GM08714 (cell line): Measurements from ENCODE around the gene TBC1D12.

Experiments used
- H3K4me3 ChIP-seq: fragments of 200-500 bp; sonication (Bioruptor generic); 2 replicates; pipeline ENCODE4 v1.5.1; 2014; ENCODE audit warnings: mild to moderate bottlenecking, low read length, inconsistent platforms
- ZNF274 ChIP-seq: IDR thresholded peaks from 2 replicates; pipeline ENCODE4 v1.6.1; 2012; ENCODE audit warnings: mild to moderate bottlenecking, low read depth, low read length

TBC1D12 gene

DNA sequence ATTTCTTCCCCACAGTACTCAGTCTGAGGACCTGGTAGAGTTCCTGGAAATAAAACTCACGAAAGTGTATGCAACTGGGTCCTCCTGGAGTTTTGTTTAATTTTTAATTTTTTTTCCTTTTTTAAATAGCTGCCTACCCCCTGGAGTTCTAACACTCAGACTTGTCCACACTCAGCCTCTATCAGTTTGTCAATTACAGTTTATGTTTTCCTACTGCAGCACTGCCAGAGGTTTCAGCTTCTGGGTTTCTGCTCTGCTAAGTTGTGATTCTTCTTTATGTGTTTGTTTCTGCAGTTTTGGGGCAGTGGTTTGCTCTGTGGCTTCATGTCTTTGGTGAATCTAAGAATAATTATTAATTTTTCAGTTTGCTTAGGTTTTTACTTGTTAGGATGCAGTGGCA is 59.2 kb downstream of the TBC1D12 start:
- TF ChIP-seq ZNF274: no peak
- no peak overlapping the region for H3K4me3 ChIP-seq

DNA sequence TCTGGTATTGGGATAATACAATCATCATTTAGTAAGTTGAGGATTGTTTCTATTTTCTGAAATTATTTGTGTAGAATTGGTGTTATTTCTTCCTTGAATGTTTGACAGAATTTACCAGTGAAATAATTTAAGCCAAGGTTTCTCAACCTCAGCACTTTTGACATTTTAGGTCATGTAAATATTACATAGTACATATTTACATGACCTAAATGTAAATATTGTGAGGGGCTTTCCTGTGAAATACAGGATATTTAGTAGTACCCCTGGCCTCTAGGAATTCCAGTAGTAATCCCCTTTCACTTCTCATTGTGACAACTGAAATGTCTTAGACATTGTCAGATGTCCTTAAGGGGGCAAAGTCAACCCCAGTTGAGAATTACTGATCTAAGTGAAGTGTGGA is 59.8 kb downstream of the TBC1D12 start:
- no peak for TF ChIP-seq ZNF274
- H3K4me3 ChIP-seq: no peak overlapping the region

DNA sequence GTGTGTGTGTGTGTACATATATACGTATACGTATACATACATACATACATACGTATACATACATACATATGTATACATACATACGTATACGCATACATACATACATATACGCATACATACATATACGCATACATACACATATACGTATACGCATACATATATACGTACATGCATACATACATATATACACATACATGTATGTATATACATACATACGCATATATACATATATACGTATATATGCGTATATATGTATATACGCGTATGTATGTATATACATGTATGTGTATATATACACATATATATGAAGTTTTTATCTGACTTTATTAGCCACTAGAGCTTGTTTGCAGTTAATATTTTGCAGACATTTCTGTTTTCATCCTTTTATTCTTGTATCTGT is 63.3 kb downstream of the TBC1D12 start:
- H3K4me3 ChIP-seq: no peak overlapping the region
- TF ChIP-seq ZNF274: no peak

DNA sequence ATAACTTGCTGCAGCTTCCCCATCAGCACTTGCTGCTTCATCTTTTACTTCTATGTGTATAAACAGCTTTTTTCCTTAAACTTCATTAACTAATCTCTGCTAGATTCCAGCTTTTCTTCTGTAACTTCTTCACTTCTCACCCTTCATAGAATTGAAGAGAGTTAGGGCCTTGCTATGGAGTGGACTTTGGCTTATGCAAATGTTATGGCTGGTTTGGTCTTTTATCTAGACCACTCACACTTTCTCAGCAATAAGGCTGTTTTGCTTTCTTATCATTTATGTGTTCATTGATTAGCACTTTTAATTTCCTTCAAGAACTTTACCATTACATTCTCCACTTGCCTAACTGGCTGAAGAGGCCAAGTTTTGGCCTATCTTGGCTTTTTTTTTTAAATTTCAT is 79.1 kb downstream of the TBC1D12 start:
- TF ChIP-seq ZNF274: no peak
- H3K4me3 ChIP-seq: no peak overlapping the region

DNA sequence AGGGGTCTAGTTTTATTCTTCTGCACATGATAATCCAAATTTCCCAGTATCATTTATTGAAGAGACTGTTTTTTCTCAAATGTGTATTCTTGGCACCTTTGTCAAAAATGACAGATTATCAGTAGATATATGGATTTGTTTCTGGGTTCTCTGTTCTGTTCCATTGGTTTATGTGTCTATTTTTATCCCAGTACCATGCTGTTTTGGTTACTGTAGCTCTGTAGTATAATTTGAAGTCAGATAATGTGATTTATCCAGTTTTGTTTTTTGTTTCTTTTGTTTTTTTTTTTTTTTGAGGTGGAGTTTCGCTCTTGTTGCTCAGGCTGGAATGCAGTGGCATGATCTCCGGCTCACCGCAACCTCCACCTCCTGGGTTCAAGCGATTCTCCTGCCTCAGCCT is 81.6 kb downstream of the TBC1D12 start:
- no peak for TF ChIP-seq ZNF274
- H3K4me3 ChIP-seq: no peak overlapping the region

DNA sequence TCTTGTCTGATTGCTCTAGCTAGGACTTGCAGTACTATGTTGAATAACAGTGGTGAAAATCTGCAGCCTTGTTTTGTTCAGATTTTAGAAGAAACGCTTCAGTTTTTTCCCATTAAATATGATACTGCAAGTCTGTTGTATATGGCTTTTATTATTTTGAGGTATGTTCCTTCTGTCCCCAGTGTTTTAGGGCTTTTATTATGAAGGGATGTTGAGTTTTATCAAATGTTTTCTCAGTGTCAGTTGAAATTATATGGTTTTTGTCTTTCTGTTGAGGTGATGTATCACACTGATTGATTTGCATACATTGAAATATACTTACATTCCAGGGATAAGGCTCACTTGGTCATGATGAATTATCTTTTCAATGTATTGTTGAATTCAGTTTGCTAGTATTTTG is 82.8 kb downstream of the TBC1D12 start:
- H3K4me3 ChIP-seq: no peak overlapping the region
- TF ChIP-seq ZNF274: no peak

DNA sequence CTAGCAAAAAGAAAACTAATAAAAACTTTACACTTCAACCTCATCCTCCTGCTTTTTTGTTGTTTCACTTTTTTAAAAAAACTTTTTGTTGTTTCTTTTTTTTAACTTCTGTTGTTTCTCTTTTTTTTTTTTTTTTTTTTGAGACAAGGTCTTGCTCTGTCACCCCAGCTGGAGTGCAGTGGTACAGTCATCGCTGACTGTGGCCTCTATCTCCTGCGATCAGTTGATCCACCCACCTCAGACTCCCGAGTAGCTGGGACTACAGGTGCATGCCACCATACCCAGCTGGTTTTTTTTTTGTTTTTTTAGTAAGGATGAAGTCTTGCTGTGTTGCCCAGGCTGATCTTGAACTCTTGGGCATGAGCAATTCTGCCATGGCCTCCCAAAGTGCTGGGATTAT is 85.2 kb downstream of the TBC1D12 start:
- no peak for TF ChIP-seq ZNF274
- no peak overlapping the region for H3K4me3 ChIP-seq

DNA sequence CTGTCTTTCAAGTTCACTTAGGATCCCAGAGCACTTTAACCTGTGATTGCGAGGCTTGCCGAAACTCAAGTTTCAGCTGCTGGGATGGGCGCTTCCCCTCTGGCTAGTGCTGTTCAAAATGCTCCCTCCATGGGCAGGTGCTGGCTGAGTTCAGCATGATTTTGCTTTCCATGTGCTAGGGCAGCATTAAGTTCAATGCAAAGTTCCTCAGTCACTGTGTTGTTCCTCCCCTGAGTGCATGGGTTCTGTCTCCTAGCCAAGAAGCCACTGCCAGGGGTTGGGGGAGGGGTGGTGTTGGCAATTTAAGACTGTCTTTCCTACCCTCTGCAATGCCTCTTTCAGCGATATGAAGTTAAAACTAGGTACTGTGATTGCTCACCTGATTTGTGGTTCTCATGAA is 86.8 kb downstream of the TBC1D12 start:
- TF ChIP-seq ZNF274: no peak
- no peak overlapping the region for H3K4me3 ChIP-seq

DNA sequence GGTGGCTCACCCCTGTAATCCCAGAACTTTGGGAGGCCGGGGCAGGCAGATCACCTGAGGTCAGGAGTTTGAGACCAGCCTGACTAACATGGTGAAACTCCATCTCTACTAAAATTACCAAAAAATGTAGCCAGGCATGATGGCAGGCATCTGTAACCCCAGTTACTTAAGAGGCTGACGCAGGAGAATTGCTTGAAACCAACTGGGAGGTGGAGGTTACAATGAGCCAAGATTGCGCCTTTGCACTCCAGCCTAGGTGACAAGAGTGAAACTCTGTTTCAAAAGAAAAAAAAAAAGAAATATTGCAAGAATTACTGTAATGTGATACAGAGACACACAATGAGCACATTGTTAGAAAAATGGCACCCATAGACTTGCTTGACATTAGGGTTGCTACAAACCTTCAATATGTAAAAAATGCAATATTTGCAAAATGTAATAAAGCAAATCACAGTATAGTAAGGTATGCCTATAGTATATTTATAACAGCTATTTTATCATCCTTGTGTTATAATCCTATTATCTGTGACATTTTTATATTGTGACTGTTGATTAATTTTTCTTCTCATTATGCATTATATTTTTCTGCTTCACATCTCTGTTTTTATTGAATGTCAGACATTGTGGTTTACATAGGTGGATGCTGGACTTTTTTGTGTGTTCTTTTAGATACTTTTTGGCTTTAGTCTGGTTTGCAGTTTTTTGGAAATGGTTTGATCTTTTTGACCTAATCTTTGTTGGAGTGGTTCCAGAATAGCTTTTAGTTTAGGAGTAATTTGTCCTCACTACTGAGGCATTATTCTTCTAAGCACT is 87.8 kb downstream of the TBC1D12 start:
- TF ChIP-seq ZNF274: no peak
- H3K4me3 ChIP-seq: no peak overlapping the region

DNA sequence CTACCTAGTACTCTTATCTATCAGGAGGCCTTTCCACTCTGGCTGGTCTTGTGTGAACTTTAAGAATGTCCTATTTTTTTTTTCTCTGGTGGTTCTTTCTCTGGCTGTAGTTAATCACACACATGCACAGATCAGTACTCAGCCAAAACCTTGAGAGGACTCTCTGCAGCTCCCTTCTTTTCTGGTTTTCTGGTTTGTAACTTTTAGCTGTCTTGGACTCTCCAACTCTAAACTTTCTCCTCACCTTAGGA is 88.4 kb downstream of the TBC1D12 start:
- no peak overlapping the region for H3K4me3 ChIP-seq
- TF ChIP-seq ZNF274: no peak

DNA sequence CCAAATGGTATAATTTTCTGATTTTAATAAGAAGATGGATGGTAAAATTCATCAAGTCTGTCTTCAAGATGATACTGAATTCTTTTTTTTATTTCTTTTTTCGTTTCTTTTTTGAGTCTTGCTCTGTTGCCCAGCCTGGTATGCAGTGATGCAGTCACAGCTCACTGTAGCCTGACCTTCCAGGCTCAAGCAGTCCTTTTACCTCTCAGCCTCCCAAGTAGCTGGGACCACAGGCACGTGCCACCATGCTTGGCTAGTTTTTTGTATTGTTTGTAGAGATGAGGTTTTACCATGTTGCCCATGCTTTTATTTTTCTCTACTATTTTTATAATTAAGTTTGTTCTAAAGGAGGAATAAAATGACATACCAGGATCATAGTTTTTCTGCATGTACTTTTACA is 91.1 kb downstream of the TBC1D12 start:
- H3K4me3 ChIP-seq: no peak overlapping the region

DNA sequence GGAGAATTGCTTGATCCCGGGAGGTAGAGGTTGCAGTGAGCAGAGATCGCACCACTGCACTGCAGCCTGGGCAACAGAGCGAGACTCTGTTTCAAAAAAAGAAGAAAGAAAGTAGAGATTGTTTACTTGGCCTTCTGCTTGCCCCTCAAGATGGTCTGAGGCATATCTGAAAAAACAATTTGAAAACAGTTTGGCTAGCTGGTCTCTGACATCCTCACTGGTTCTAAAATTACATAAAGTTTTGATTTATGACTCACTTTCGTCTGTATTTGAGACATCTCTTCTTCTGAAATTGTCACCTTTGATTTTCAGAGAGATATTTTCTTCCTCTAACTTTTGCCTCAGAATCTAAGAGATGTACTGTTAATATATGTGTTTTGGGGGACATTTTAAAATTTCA is 93.7 kb downstream of the TBC1D12 start:
- no peak for TF ChIP-seq ZNF274
- no peak overlapping the region for H3K4me3 ChIP-seq

More for the DNA sequence above, 91.1 kb downstream of the TBC1D12 start:
- no peak for TF ChIP-seq ZNF274

DNA sequence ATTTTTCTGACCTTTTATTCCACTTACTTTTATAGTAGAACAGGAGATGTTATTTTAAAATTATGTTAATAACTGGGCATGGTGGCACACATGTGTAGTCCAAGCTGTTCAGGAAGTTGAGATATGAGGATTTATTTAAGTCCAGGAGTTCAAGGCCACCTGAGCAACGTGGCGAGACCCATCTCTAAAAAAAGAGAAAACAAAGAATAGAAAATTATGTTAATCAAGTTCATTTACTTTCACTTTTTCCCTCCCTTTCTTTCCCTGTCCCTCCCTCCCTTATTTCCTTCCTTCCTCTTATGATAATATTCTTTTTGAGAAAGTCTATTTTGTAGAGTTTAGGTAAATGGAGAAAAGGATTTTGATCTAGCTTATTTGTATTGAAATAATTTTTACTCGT is 94.3 kb downstream of the TBC1D12 start:
- H3K4me3 ChIP-seq: no peak overlapping the region
- no peak for TF ChIP-seq ZNF274

DNA sequence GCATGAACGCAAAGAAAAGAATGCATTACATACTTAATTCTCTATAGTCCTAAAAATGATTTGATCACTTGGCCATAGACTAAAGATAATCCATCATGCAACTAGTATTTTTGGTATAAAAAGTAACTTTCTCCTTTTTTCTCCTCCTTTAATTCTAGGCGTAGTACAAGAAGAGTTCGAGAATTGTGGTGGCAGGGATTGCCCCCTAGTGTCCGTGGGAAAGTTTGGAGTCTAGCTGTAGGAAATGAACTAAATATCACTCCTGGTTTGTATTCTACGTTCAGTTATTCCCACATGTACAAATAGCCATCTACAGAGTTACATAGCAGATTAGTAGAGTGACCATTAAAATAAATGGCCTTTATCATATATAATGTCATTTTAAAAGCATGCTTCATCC is 97.7 kb downstream of the TBC1D12 start:
- H3K4me3 ChIP-seq: no peak overlapping the region
- TF ChIP-seq ZNF274: no peak

DNA sequence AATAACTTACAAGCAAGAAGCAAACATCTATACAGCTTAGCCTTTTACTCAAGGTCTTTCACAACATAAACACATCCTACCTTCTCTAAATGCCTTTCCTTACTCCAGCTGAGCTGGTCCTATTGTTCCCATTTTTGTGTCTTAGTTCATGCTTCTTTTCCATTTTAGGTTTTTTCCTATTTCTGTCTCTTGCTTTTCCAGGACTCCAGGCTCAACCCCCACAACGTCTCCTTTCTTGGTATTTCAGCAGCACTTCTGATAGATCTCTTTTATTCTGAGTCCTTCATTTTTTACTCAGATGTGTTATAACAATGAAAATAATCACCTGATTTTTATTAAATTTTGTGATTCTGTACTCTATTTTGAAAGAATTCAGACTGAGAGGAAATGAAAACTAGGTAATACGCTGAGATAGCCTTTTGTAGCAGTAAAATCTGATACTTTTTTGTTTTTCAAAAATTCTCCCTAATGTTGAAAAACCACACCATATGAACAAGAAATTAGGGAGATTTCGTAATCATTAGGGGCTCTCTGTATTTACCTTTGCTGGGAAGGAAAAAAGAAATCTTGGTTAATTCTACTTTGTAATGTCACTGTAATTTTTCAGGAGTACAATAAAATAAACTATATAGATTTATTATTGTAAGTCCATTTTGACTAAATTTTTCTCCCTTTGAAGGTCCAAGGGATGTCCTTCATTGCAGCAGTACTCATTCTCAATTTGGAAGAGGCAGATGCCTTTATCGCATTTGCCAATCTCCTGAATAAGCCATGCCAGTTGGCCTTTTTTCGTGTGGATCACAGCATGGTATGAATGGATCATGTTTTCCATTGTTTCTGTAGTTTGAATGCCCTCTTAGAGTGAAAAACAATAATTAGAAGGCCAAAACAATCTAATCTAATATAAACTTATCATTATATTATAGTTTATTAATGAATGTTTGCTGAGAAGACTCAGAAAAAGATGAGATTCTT is 119.2 kb downstream of the TBC1D12 start:
- no peak for TF ChIP-seq ZNF274
- no peak overlapping the region for H3K4me3 ChIP-seq
